Adrenal gland (tissue), 5 donors: ENCODE results near the gene EPHA3.

ENCODE experiments used
- POLR2A ChIP-seq, 2 donors: fragments of 450-650 bp; IDR thresholded peaks; one replicate each; pipeline ENCODE4 v1.6.1; 2017; ENCODE audit warnings: antibody characterized with exemption in 2 of 2, mild to moderate bottlenecking in 2 of 2, moderate library complexity in 1 of 2
- TF ChIP-seq, protein P1 (sequence below), 6 experiments: fragments of 450-650 bp in 4 of 6; fragments of 200-600 bp in 2 of 6; sonication (generic) in 1 of 6; IDR thresholded peaks; 1 replicate in 5 of 6; 2 replicates in 1 of 6; pipeline versions ENCODE4 v1.5.1 to v1.8.0; 2016 to 2021; ENCODE audit warnings: antibody characterized with exemption in 6 of 6, mild to moderate bottlenecking in 2 of 6, moderate library complexity in 1 of 6
- donor health status: DM: no; HTN: no; CAD: no.

DNA sequence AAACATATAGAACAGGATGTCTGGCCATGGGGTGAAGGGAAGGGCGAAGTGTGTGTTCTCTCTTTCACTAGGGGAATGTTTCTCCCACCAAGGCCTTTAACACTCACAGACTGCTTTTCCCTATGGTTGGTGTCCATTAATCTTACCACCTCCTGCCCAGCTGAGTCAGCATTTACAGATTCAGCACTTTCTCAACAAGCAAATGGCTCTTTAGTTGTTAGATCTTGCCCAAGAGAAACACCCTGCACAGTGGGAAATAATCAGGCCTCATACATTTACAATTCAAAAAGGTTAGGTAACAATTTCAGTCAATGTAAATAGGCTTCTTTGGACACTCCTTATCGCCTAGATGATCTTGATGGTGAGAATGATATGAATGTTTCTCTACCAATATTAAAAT, 418.2 kb downstream of the EPHA3 start:
- TF ChIP-seq, protein P1, sequence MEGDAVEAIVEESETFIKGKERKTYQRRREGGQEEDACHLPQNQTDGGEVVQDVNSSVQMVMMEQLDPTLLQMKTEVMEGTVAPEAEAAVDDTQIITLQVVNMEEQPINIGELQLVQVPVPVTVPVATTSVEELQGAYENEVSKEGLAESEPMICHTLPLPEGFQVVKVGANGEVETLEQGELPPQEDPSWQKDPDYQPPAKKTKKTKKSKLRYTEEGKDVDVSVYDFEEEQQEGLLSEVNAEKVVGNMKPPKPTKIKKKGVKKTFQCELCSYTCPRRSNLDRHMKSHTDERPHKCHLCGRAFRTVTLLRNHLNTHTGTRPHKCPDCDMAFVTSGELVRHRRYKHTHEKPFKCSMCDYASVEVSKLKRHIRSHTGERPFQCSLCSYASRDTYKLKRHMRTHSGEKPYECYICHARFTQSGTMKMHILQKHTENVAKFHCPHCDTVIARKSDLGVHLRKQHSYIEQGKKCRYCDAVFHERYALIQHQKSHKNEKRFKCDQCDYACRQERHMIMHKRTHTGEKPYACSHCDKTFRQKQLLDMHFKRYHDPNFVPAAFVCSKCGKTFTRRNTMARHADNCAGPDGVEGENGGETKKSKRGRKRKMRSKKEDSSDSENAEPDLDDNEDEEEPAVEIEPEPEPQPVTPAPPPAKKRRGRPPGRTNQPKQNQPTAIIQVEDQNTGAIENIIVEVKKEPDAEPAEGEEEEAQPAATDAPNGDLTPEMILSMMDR (IDR thresholded peaks at IDR 0.05) = no peak
- no peak for TF ChIP-seq POLR2A (IDR thresholded peaks at IDR 0.05)
